Stomach (tissue), 19 donors: Measurements from ENCODE around the gene NTF4. TPM values are rescaled to one million over a fixed set of nuclear protein-coding genes. Genes with fewer than 3 reads are reported as not detected.

ENCODE experiments used
- DNase-seq, 2 donors: peaks; one replicate each; pipeline versions ENCODE4 v3.0.0 to v3.0.0-alpha.2; 2013 to 2019
- H3K27ac ChIP-seq, 5 donors: fragments of 200-600 bp in 4 of 5; sonication (generic) in 4 of 5; one replicate each; pipeline ENCODE4 v1.5.1; 2013 to 2019; ENCODE audit warnings: mild to moderate bottlenecking in 1 of 5, moderate library complexity in 1 of 5
- H3K27me3 ChIP-seq, 3 donors: fragments of 200-600 bp; sonication (generic); one replicate each; pipeline ENCODE4 v1.5.1; 2017 to 2019; ENCODE audit warnings: mixed run types in 1 of 3
- H3K36me3 ChIP-seq, 4 donors: fragments of 200-600 bp; sonication (generic); 1 replicate in 3 of 4; 2 replicates in 1 of 4; pipeline ENCODE4 v1.5.1; 2016 to 2019
- H3K4me1 ChIP-seq, 4 donors: fragments of 200-600 bp; sonication (generic); one replicate each; pipeline ENCODE4 v1.5.1; 2016 to 2019
- H3K4me3 ChIP-seq, 4 donors: fragments of 200-600 bp; sonication (generic) in 3 of 4; one replicate each; pipeline ENCODE4 v1.5.1; 2016 to 2019; ENCODE audit warnings: mild to moderate bottlenecking in 1 of 4
- H3K9me3 ChIP-seq, 4 donors: fragments of 200-600 bp; sonication (generic); one replicate each; pipeline ENCODE4 v1.5.1; 2016 to 2019
- CTCF ChIP-seq, 7 experiments: fragments of 450-650 bp in 4 of 7; fragments of 200-600 bp in 3 of 7; sonication (generic) in 3 of 7; IDR thresholded peaks; one replicate each; pipeline ENCODE4 v1.5.1; 2016 to 2019; ENCODE audit warnings: antibody characterized with exemption in 7 of 7, control low read depth in 2 of 7, mild to moderate bottlenecking in 1 of 7
- EP300 ChIP-seq: sonication (generic); formaldehyde crosslinking; IDR thresholded peaks from one replicate; pipeline ENCODE4 v1.6.1; 2017; ENCODE audit warnings: antibody characterized with exemption
- POLR2A ChIP-seq, 4 donors: fragments of 450-650 bp; IDR thresholded peaks; one replicate each; pipeline ENCODE4 v1.6.1; 2016; ENCODE audit warnings: antibody characterized with exemption in 4 of 4, control low read depth in 2 of 4, mild to moderate bottlenecking in 1 of 4, moderate library complexity in 1 of 4
- POLR2AphosphoS5 ChIP-seq, 3 donors: sonication (generic); formaldehyde crosslinking; IDR thresholded peaks; one replicate each; pipeline ENCODE4 v1.6.1; 2016; ENCODE audit warnings: antibody characterized with exemption in 3 of 3
- WGBS, 5 donors: extraction: QIAGEN DNeasy Blood & Tissue Kit in 3 of 5; methylation state at CpG; one replicate each; pipeline versions ENCODE4 v1.1.5 to v1.1.7; 2013 to 2018; 5-methylcytosine and 5-hydroxymethylcytosine counted together
- intact Hi-C: fragments of 100-400 bp; cut with DNase I; formaldehyde crosslinking; loops from one replicate; pipeline ENCODE4 v1.15.1; 2023; ENCODE audit warnings: low total_unique reads
- long read RNA-seq, 10 donors: transcript quantifications; one replicate each; lab custom pipeline, GENCODE V29; 2026
- polyA plus RNA-seq, 3 donors: library from polyadenylated mRNA; stranded (reverse); fragments of 200-250 nt; gene quantifications; one replicate each; pipeline ENCODE4 v1.2.3, GENCODE V29; 2013
- total RNA-seq, 5 donors: library from RNA; depleted of rRNA; stranded (reverse); fragments of >200 nt; gene quantifications; one replicate each; pipeline versions ENCODE4 v1.1.0 to v1.2.3, GENCODE V29; 2014 to 2016
- donor health status: healthy with polysubstance abuse.
- donor health status: Bipolar disorder and iron deficiency.
- donor health status: healthy.

Gene NTF4
- total RNA-seq (not detected), polyA plus RNA-seq (10 to 100 TPM in 1 of 3 donors, not detected in 2; 17.5 TPM)
- long read RNA-seq, donor 1: 0 reads
- long read RNA-seq, donor 2: 0 reads
- long read RNA-seq, donor 3: 0 reads
- long read RNA-seq, donor 4: 0 reads
- long read RNA-seq, donor 5: 0 reads
- long read RNA-seq, donor 6, partial matches to known transcripts: 0 of 2 reads
- long read RNA-seq, donor 6, other reads (novel, unspliced or antisense): 0 of 2 reads
- long read RNA-seq, donor 7: 0 reads
- long read RNA-seq, donor 8: 0 reads
- long read RNA-seq, donor 9: 0 reads
- long read RNA-seq, donor 10: 0 reads

GRCh38 chr19:49064768-49065611, at the start of gene NTF4:
NTF4 (minus strand) TSS chr19:49064818; CDS start chr19:49061997, 2,821 bp downstream.
- WGBS, 5 donors: 3 to 9% (median 4%) methylated on average over 24 to 53 of the region's 53 CpGs
- H3K36me3 ChIP-seq: no peaks in the 10 kb centered on the region
- peaks cover 8 to 14% (median 13%) of the 10 kb centered on the region in 4 donors for H3K4me1 ChIP-seq
- TF ChIP-seq POLR2A (IDR thresholded peaks at IDR 0.05): no peak
- TF ChIP-seq EP300: no peak
- TF ChIP-seq POLR2AphosphoS5 (IDR thresholded peaks at IDR 0.05): no peak
- TF ChIP-seq CTCF (IDR thresholded peaks at IDR 0.05): no peak
- no peaks in the 10 kb centered on the region for H3K9me3 ChIP-seq
- H3K27ac ChIP-seq: no peak within 1 kb of the TSS
- peaks cover 0 to 100% (median 39%) of the 10 kb centered on the region in 3 donors for H3K27me3 ChIP-seq
- intact Hi-C loops: no loop called here
- DNase-seq: peak; percentile 38 to 78
- peak within 1 kb of the TSS; percentile 28 to 39 (median 30) for H3K4me3 ChIP-seq

- 0 to 1% (median 1%) methylated on average over 31 to 66 of the region's 66 CpGs for WGBS, 5 donors
- H3K4me3 ChIP-seq: peak within 1 kb of the TSS; percentile 87 to 98 (median 92)
- peak within 1 kb of the TSS; percentile 74 to 90 (median 81) for H3K27ac ChIP-seq
- no peaks in the 10 kb centered on the region for H3K9me3 ChIP-seq
- peaks cover 0 to 8% (median 5%) of the 10 kb centered on the region in 4 donors for H3K36me3 ChIP-seq
- no peak for TF ChIP-seq EP300
- no peak for TF ChIP-seq POLR2AphosphoS5 (IDR thresholded peaks at IDR 0.05)
- TF ChIP-seq POLR2A (IDR thresholded peaks at IDR 0.05): no peak
- peak in 3 of 7 experiments; percentile 35 to 64 (median 39) for TF ChIP-seq CTCF (IDR thresholded peaks at IDR 0.05)
- no peaks in the 10 kb centered on the region for H3K27me3 ChIP-seq
- intact Hi-C loops: no loop called here
- H3K4me1 ChIP-seq: peaks cover 27 to 49% (median 40%) of the 10 kb centered on the region in 4 donors
- DNase-seq: peak; percentile 77 to 92
Measured at GRCh38 chr19:49113762-49114629, 49.4 kb upstream of the NTF4 start, which contains the start of gene LIN7B. LIN7B (plus strand) TSS chr19:49114370; CDS start chr19:49114405, 35 bp downstream.

GRCh38 chr19:49111218-49111998, 46.8 kb upstream of the NTF4 start:
- no peak overlapping the region for H3K4me3 ChIP-seq
- no peak for DNase-seq
- no peaks in the 10 kb centered on the region for H3K27me3 ChIP-seq
- WGBS, 5 donors: 75 to 78% (median 75%) methylated on average over 11 of the region's 11 CpGs
- peaks cover 21 to 33% (median 31%) of the 10 kb centered on the region in 4 donors for H3K36me3 ChIP-seq
- TF ChIP-seq EP300 (no peak), POLR2AphosphoS5 (IDR thresholded peaks at IDR 0.05) (no peak), CTCF (IDR thresholded peaks at IDR 0.05) (no peak), POLR2A (IDR thresholded peaks at IDR 0.05) (no peak)
- no peaks in the 10 kb centered on the region for H3K9me3 ChIP-seq
- H3K27ac ChIP-seq: no peak overlapping the region
- intact Hi-C loops: no loop called here
- peaks cover 12 to 34% (median 25%) of the 10 kb centered on the region in 4 donors for H3K4me1 ChIP-seq
